ENCODE data around the gene NCKAP5. TPM values are rescaled to one million over a fixed set of nuclear protein-coding genes. Genes with fewer than 3 reads are reported as not detected.

The NCKAP5 gene
- total and polyA plus RNA-seq, 4 donors: 0.57 to 2.8 (median 2.4) TPM

DNA sequence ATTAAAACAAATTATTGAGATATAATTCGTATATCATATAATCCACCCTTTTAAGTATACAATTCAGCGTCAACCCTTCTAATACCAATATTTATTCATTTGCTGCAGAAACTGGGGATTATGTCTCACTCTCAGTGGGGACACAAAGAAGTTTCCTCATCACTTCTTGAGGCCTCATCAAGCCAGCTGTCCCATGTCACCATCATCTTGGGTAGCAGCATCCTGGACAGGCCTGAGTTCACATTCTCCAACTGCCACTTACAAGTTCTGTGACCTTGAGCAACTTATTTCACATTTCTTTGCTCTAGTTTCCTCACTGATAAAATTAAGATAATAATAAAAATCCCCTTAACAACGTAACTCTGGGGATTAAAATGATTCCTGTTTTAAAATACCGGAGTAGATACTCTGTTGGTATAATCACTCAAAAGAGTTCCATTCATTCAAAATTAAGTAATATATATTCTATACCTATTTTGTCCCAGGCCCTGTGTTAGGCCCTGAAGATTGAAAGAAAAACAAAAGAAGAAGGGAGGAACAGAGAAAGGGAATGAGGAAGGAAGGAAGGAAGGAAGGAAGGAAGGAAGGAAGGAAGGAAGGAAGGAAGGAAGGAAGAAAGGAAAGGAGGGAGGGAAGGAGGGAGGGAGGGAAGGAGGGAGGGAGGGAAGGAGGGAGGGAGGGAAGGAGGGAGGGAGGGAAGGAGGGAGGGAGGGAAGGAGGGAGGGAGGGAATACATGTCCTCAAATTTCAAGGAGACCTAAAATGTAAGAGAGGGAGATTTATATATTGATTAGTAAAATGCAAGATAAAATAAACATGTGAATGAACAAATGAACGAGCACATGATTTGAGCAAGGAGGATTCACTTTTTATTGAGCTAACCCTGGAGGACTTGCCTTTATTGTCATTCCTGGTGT is 42.4 kb downstream of the NCKAP5 start (continued):
- TF ChIP-seq, protein P1, sequence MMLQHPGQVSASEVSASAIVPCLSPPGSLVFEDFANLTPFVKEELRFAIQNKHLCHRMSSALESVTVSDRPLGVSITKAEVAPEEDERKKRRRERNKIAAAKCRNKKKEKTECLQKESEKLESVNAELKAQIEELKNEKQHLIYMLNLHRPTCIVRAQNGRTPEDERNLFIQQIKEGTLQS (IDR thresholded peaks at IDR 0.05): no peak

DNA sequence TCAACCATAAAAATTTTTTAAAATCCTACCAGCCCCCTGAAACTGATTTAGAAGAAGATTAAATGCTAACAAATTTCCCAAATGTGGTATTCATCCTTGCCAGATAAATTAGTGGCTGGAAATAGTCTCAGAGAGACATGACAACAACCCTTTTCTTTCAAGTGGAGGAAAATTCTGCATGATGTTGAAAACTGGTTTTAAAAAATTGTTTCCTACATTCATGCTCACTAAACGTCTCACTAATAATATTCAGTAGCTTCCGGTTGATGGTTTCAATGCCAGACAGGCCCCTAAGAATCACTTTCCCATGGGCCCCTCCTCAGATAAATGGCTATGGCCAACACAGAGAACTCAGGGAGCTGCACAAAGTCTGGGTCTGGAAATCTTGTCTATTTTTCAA is 43.2 kb downstream of the NCKAP5 start:
- H3K9ac ChIP-seq (ENCODE audit: low read depth in 1 of 2, low read length in 2 of 2): no peak overlapping the region
- H3K4me3 ChIP-seq (ENCODE audit: low read depth in 1 of 3, low read length in 3 of 3): no peak overlapping the region
- H3K4me1 ChIP-seq (ENCODE audit: control insufficient read depth in 4 of 4, insufficient read depth in 4 of 4, low read length in 3 of 4): no peaks in the 10 kb centered on the region
- H3K9me3 ChIP-seq (ENCODE audit: control insufficient read depth in 4 of 4, low read length in 3 of 4): no peaks in the 10 kb centered on the region
- H3K27ac ChIP-seq (ENCODE audit: low read depth in 1 of 2, low read length in 2 of 2): no peak overlapping the region
- no peak for DNase-seq (ENCODE audit: low spot score)
- H3K27me3 ChIP-seq (ENCODE audit: control insufficient read depth in 4 of 4, insufficient read depth in 4 of 4, low read length in 3 of 4): no peaks in the 10 kb centered on the region
- no peaks in the 10 kb centered on the region for H3K36me3 ChIP-seq (ENCODE audit: control insufficient read depth in 4 of 4, insufficient read depth in 3 of 4, low read depth in 1 of 4, low read length in 3 of 4)
- no peak for TF ChIP-seq EGR1 (IDR thresholded peaks at IDR 0.05; ENCODE audit: low read depth in 2 of 2)
- 81% methylated on average over 2 of the region's 2 CpGs for WGBS

DNA sequence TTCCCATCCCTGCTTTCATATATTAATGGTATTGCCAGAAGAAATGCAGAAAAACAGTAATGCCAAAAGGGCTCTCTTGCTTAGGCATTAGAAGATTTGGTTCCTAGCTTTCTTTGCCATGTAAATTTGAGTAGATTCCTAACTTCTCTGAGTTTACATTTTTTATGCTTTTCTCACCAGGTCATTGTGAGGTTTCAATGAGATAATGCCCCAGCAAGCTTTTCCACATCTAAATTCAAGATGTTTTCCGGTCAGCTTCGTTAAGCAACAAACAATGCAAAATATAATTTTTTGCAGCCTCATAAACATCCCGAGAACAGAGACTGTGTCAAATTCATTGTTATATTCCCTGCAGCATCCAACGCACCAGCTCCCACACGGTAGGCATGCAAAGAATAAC is 44.9 kb downstream of the NCKAP5 start:
- Histone ChIP-seq H3K9me3 (ENCODE audit: control insufficient read depth in 4 of 4, low read length in 3 of 4) (no peaks in the 10 kb centered on the region), H3K27me3 (ENCODE audit: control insufficient read depth in 4 of 4, insufficient read depth in 4 of 4, low read length in 3 of 4) (no peaks in the 10 kb centered on the region), H3K36me3 (ENCODE audit: control insufficient read depth in 4 of 4, insufficient read depth in 3 of 4, low read depth in 1 of 4, low read length in 3 of 4) (no peaks in the 10 kb centered on the region), H3K27ac (ENCODE audit: low read depth in 1 of 2, low read length in 2 of 2) (no peak overlapping the region), H3K9ac (ENCODE audit: low read depth in 1 of 2, low read length in 2 of 2) (no peak overlapping the region), H3K4me1 (ENCODE audit: control insufficient read depth in 4 of 4, insufficient read depth in 4 of 4, low read length in 3 of 4) (no peaks in the 10 kb centered on the region), H3K4me3 (ENCODE audit: low read depth in 1 of 3, low read length in 3 of 3) (no peak overlapping the region)
- 85% methylated on average over 5 of the region's 5 CpGs for WGBS
- no peak for DNase-seq (ENCODE audit: low spot score)
- TF ChIP-seq RAD21 (IDR thresholded peaks at IDR 0.05): no peak
- TF ChIP-seq, protein P2, sequence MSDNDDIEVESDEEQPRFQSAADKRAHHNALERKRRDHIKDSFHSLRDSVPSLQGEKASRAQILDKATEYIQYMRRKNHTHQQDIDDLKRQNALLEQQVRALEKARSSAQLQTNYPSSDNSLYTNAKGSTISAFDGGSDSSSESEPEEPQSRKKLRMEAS (IDR thresholded peaks at IDR 0.05): no peak
- TF ChIP-seq FOXA1 (IDR thresholded peaks at IDR 0.05): no peak
- TF ChIP-seq, protein P3, sequence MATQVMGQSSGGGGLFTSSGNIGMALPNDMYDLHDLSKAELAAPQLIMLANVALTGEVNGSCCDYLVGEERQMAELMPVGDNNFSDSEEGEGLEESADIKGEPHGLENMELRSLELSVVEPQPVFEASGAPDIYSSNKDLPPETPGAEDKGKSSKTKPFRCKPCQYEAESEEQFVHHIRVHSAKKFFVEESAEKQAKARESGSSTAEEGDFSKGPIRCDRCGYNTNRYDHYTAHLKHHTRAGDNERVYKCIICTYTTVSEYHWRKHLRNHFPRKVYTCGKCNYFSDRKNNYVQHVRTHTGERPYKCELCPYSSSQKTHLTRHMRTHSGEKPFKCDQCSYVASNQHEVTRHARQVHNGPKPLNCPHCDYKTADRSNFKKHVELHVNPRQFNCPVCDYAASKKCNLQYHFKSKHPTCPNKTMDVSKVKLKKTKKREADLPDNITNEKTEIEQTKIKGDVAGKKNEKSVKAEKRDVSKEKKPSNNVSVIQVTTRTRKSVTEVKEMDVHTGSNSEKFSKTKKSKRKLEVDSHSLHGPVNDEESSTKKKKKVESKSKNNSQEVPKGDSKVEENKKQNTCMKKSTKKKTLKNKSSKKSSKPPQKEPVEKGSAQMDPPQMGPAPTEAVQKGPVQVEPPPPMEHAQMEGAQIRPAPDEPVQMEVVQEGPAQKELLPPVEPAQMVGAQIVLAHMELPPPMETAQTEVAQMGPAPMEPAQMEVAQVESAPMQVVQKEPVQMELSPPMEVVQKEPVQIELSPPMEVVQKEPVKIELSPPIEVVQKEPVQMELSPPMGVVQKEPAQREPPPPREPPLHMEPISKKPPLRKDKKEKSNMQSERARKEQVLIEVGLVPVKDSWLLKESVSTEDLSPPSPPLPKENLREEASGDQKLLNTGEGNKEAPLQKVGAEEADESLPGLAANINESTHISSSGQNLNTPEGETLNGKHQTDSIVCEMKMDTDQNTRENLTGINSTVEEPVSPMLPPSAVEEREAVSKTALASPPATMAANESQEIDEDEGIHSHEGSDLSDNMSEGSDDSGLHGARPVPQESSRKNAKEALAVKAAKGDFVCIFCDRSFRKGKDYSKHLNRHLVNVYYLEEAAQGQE (IDR thresholded peaks at IDR 0.05): no peak
- no peak for TF ChIP-seq FOXA2 (IDR thresholded peaks at IDR 0.05)
- TF ChIP-seq, protein P1 (IDR thresholded peaks at IDR 0.05): no peak
- TF ChIP-seq TAF1 (conservative IDR thresholded peaks at IDR 0.05): no peak
- TF ChIP-seq EGR1 (IDR thresholded peaks at IDR 0.05; ENCODE audit: low read depth in 2 of 2): no peak
- no peak for TF ChIP-seq YY1 (IDR thresholded peaks at IDR 0.05)
- no peak for TF ChIP-seq HNF4A (conservative IDR thresholded peaks at IDR 0.05)
- TF ChIP-seq, protein P4, sequence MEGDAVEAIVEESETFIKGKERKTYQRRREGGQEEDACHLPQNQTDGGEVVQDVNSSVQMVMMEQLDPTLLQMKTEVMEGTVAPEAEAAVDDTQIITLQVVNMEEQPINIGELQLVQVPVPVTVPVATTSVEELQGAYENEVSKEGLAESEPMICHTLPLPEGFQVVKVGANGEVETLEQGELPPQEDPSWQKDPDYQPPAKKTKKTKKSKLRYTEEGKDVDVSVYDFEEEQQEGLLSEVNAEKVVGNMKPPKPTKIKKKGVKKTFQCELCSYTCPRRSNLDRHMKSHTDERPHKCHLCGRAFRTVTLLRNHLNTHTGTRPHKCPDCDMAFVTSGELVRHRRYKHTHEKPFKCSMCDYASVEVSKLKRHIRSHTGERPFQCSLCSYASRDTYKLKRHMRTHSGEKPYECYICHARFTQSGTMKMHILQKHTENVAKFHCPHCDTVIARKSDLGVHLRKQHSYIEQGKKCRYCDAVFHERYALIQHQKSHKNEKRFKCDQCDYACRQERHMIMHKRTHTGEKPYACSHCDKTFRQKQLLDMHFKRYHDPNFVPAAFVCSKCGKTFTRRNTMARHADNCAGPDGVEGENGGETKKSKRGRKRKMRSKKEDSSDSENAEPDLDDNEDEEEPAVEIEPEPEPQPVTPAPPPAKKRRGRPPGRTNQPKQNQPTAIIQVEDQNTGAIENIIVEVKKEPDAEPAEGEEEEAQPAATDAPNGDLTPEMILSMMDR (IDR thresholded peaks at IDR 0.05; ENCODE audit: low read depth, low read length, missing input control): no peak
- no peak for TF ChIP-seq JUND (IDR thresholded peaks at IDR 0.05)
- no peak for TF ChIP-seq GABPA (IDR thresholded peaks at IDR 0.05 in 1 of 2, conservative IDR thresholded peaks at IDR 0.05 in 1 of 2)
- TF ChIP-seq HNF4G (IDR thresholded peaks at IDR 0.05): no peak
